ENCODE results near the gene KSR1. TPM values are rescaled to one million over a fixed set of nuclear protein-coding genes. Genes with fewer than 3 reads are reported as not detected.

KSR1 gene
- total and polyA plus RNA-seq, 2 of the 8 experiments (the other 6 are each of a cell fraction or from before 2014, with no cell fraction given), result 14.1 to 34.7 TPM

- H3K4ac ChIP-seq (replicated peaks; ENCODE audit: insufficient read length, low read depth, low read length), result no peak overlapping the region
- H3K9ac ChIP-seq (replicated peaks in 1 of 4; ENCODE audit: extremely low read depth in 1 of 4, low read depth in 3 of 4, low read length in 3 of 4), result no peak overlapping the region
- CTCF ChIA-PET (ENCODE audit: partially characterized antibody), result interaction anchor here (2.3 to 3.6 kb wide), 2 partner anchors 12 to 21 kb away, joined by 7 to 16 read pairs; no protein-coding TSS in a partner anchor
- TF ChIP-seq NANOG (IDR thresholded peaks at IDR 0.05; ENCODE audit: insufficient read depth, low read depth, low read length, poor library complexity, severe bottlenecking) (no peak), ASH2L (IDR thresholded peaks at IDR 0.05; ENCODE audit: low read length) (no peak), SUZ12 (IDR thresholded peaks at IDR 0.05; ENCODE audit: low read length) (no peak), JUND (IDR thresholded peaks at IDR 0.05; ENCODE audit: low read length) (no peak), SAP30 (IDR thresholded peaks at IDR 0.05; ENCODE audit: insufficient read depth, insufficient replicate concordance, low read length) (no peak), BRCA1 (IDR thresholded peaks at IDR 0.05; ENCODE audit: low read depth, low read length) (no peak), POU5F1 (IDR thresholded peaks at IDR 0.05; ENCODE audit: low read depth, low read length) (no peak), SRF (IDR thresholded peaks at IDR 0.05; ENCODE audit: low read depth, low read length) (no peak), POLR2A (IDR thresholded peaks at IDR 0.05; ENCODE audit: control extremely low read depth in 1 of 2, low read depth in 2 of 2, low read length in 2 of 2) (no peak), CTCF (IDR thresholded peaks at IDR 0.05; ENCODE audit: control extremely low read depth in 1 of 3, insufficient read depth in 1 of 3, low read depth in 1 of 3, low read length in 3 of 3) (no peak), YY1 (IDR thresholded peaks at IDR 0.05; ENCODE audit: low read depth, low read length) (no peak), SP1 (IDR thresholded peaks at IDR 0.05; ENCODE audit: low read depth, low read length) (no peak), BACH1 (IDR thresholded peaks at IDR 0.05; ENCODE audit: low read length) (no peak)
These were observed 102.1 kb downstream of the KSR1 start for GRCh38 chr17:27558341-27558740.

More at GRCh38 chr17:27558341-27558740, 102.1 kb downstream of the KSR1 start:
- H3K23ac ChIP-seq (ENCODE audit: insufficient read length), result no peak overlapping the region
- H3K4me2 ChIP-seq (ENCODE audit: insufficient read depth in 1 of 2, low read depth in 2 of 2, low read length in 2 of 2), result no peak overlapping the region
- no peak overlapping the region for H2AK5ac ChIP-seq (ENCODE audit: low read depth, low read length)
- H4K20me1 ChIP-seq (replicated peaks in 1 of 2; ENCODE audit: control insufficient read depth in 1 of 2, insufficient read depth in 2 of 2, low read length in 2 of 2), result no peaks in the 10 kb centered on the region
- DNase-seq (ENCODE audit: low read depth in 1 of 2, low spot score in 2 of 2) (no peak), FAIRE-seq (no peak)
- H2AFZ ChIP-seq (ENCODE audit: low read length), result no peak overlapping the region
- no peak overlapping the region for H3K4me3 ChIP-seq (ENCODE audit: extremely low read depth in 1 of 4, insufficient read depth in 2 of 4, low read depth in 3 of 4, low read length in 4 of 4)
- H3K27ac ChIP-seq (ENCODE audit: low read depth, low read length), result no peak overlapping the region
- H4K8ac ChIP-seq (ENCODE audit: extremely low read depth, insufficient read depth, low read length), result no peak overlapping the region
- H3K56ac ChIP-seq (replicated peaks; ENCODE audit: insufficient read length, low read depth, low read length), result no peak overlapping the region
- H3K79me1 ChIP-seq (ENCODE audit: low read depth, low read length), result peaks cover 6% of the 10 kb centered on the region
- no peaks in the 10 kb centered on the region; a peak in 1 of 4 replicates for H3K9me3 ChIP-seq (ENCODE audit: insufficient read depth in 2 of 2, low read depth in 1 of 2, low read length in 1 of 2)
- H3K27me3 ChIP-seq (replicated peaks in 1 of 4; ENCODE audit: control insufficient read depth in 3 of 4, extremely low read depth in 1 of 4, insufficient read depth in 3 of 4, low read length in 3 of 4), result no peaks in the 10 kb centered on the region
- H2BK15ac ChIP-seq (ENCODE audit: low read length), result no peak overlapping the region
- H3K14ac ChIP-seq (ENCODE audit: insufficient read length), result no peak overlapping the region
- H3K36me3 ChIP-seq (ENCODE audit: control insufficient read depth in 2 of 4, insufficient read depth in 4 of 4, low read length in 3 of 4), result peaks cover 0 to 4% (median 0%) of the 10 kb centered on the region in 4 experiments; a peak in 2 of 8 replicates
- H3K79me2 ChIP-seq (ENCODE audit: control insufficient read depth in 1 of 2, insufficient read depth in 2 of 2, low read length in 2 of 2), result no peaks in the 10 kb centered on the region
- H2BK5ac ChIP-seq (ENCODE audit: low read depth, low read length), result no peak overlapping the region
- no peak overlapping the region for H2BK12ac ChIP-seq (ENCODE audit: low read depth, low read length)
- H4K91ac ChIP-seq (replicated peaks; ENCODE audit: insufficient read length, low read length), result no peak overlapping the region
- peaks cover 0 to 11% (median 2%) of the 10 kb centered on the region in 4 experiments; a peak in 4 of 7 replicates for H3K4me1 ChIP-seq (replicated peaks in 1 of 4; ENCODE audit: control insufficient read depth in 3 of 4, insufficient read depth in 4 of 4, low read length in 3 of 4)
- no peak overlapping the region for H3K18ac ChIP-seq (ENCODE audit: extremely low read depth, low read length)
- no peak overlapping the region for H4K5ac ChIP-seq (ENCODE audit: insufficient read length, low read depth, low read length)
- 98% methylated on average over 5 of the region's 5 CpGs; no CpG with 5 or more reads in 1 of the 2 experiments for WGBS, 2 experiments (ENCODE audit: extremely low coverage in 1 of 2, insufficient coverage in 1 of 2, insufficient read length in 1 of 2, insufficient replicate concordance in 2 of 2, low coverage in 1 of 2, low lambda C conversion rate in 2 of 2, missing lambda C conversion rate in 1 of 2)
- no peaks in the 10 kb centered on the region for H3K23me2 ChIP-seq (ENCODE audit: low read depth, low read length)
- no peak overlapping the region for H2BK20ac ChIP-seq (ENCODE audit: low read length)
- no peak overlapping the region for H2BK120ac ChIP-seq (replicated peaks; ENCODE audit: low read depth, low read length)
- POLR2A ChIA-PET (ENCODE audit: partially characterized antibody), result interaction anchor here (1.5 kb wide), 1 partner anchor 12 kb away, joined by 5 read pairs; no protein-coding TSS in a partner anchor

Measured in H1 (cell line).